Endodermal cell (in vitro differentiated cells): ENCODE results near the gene AKR1B1. TPM values are rescaled to one million over a fixed set of nuclear protein-coding genes. Genes with fewer than 3 reads are reported as not detected.

Experiments used
- DNase-seq: peaks from one replicate; pipeline ENCODE4 v3.0.0-alpha.2; 2017
- H3K27ac ChIP-seq: 2 replicates; pipeline ENCODE4 v1.5.1; 2013; ENCODE audit warnings: mild to moderate bottlenecking, low read depth, low read length, moderate library complexity
- H3K27me3 ChIP-seq: 2 replicates; pipeline ENCODE4 v1.6.1; 2013; ENCODE audit warnings: mild to moderate bottlenecking, low read length, moderate library complexity; ENCODE audit not compliant: insufficient read depth, control insufficient read depth, poor library complexity, severe bottlenecking
- H3K36me3 ChIP-seq: 2 replicates; pipeline ENCODE4 v1.7.0; 2013; ENCODE audit warnings: mild to moderate bottlenecking, low read length, moderate library complexity; ENCODE audit not compliant: control insufficient read depth, insufficient read depth
- H3K4me1 ChIP-seq: one replicate; pipeline ENCODE4 v1.7.0; 2013; ENCODE audit warnings: low read length; ENCODE audit not compliant: control insufficient read depth, insufficient read depth
- H3K4me3 ChIP-seq: 2 replicates; pipeline ENCODE4 v1.5.1; 2013; ENCODE audit warnings: mild to moderate bottlenecking, low read length, moderate library complexity
- H3K9ac ChIP-seq: 2 replicates; pipeline ENCODE4 v1.6.1; 2013; ENCODE audit warnings: mild to moderate bottlenecking, low read length, moderate library complexity; ENCODE audit not compliant: poor library complexity, severe bottlenecking; ENCODE audit errors: extremely low read depth
- H3K9me3 ChIP-seq: 2 replicates; pipeline ENCODE4 v1.6.1; 2013; ENCODE audit warnings: mild to moderate bottlenecking, low read length, moderate library complexity; ENCODE audit not compliant: control insufficient read depth
- H3K27ac Mint-ChIP-seq: 2 replicates; pipeline ENCODE4 v1.8.0; 2020; ENCODE audit warnings: mixed read lengths
- H3K27me3 Mint-ChIP-seq: 2 replicates; pipeline ENCODE4 v1.8.0; 2021; ENCODE audit warnings: mild to moderate bottlenecking, mixed read lengths; ENCODE audit not compliant: insufficient read depth
- H3K36me3 Mint-ChIP-seq: 2 replicates; pipeline ENCODE4 v1.8.0; 2020; ENCODE audit warnings: low read depth, mixed read lengths
- H3K4me1 Mint-ChIP-seq: 2 replicates; pipeline ENCODE4 v1.8.0; 2020; ENCODE audit warnings: mixed read lengths
- H3K4me3 Mint-ChIP-seq: 2 replicates; pipeline ENCODE4 v1.8.0; 2020; ENCODE audit warnings: mild to moderate bottlenecking, moderate library complexity, mixed read lengths
- H3K9me3 Mint-ChIP-seq: 2 replicates; pipeline ENCODE4 v1.8.0; 2020; ENCODE audit warnings: mild to moderate bottlenecking, mixed read lengths
- CTCF ChIP-seq: fragments of 200-600 bp; sonication (generic); conservative IDR thresholded peaks from 2 replicates; pipeline ENCODE4 v1.5.0; 2021; ENCODE audit warnings: antibody characterized with exemption, mild to moderate bottlenecking
- WGBS, 2 experiments: methylation state at CpG; one replicate each; pipeline versions ENCODE4 v1.1.5 to v1.1.7; 2013; ENCODE audit warnings: missing lambda C conversion rate in 2 of 2, mixed read lengths in 1 of 2; ENCODE audit not compliant: insufficient coverage in 1 of 2, insufficient read length in 1 of 2; 5-methylcytosine and 5-hydroxymethylcytosine counted together
- total RNA-seq, 2 donors: library from RNA; stranded (reverse); fragmentation: NEBNext Ultra II Directional in 1 of 2; extraction: Animal tissue kit (Norgen Biotek cat#: 25700) in 1 of 2; gene quantifications; 2 replicates in 1 of 2; 3 replicates in 1 of 2; pipeline ENCODE4 v1.2.1, GENCODE V29; 2021

AKR1B1 gene
- total RNA-seq, 2 donors from 2014 or later: 152 to 216 TPM

GRCh38 chr7:134473861-134474291, 15.0 kb upstream of the AKR1B1 start:
- Mint-ChIP-seq H3K4me1 (peaks cover 29% of the 10 kb centered on the region), H3K36me3 (peaks cover 2% of the 10 kb centered on the region), H3K27me3 (no peaks in the 10 kb centered on the region), H3K4me3 (no peak overlapping the region), H3K9me3 (peaks cover 5% of the 10 kb centered on the region), H3K27ac (no peak overlapping the region)
- peaks cover 20% of the 10 kb centered on the region for H3K9me3 ChIP-seq
- peaks cover 2% of the 10 kb centered on the region for H3K4me1 ChIP-seq
- no peak for TF ChIP-seq CTCF
- no peaks in the 10 kb centered on the region for H3K36me3 ChIP-seq
- H3K27me3 ChIP-seq: no peaks in the 10 kb centered on the region
- H3K4me3 ChIP-seq: no peak overlapping the region
- no peak overlapping the region for H3K27ac ChIP-seq
- no peak overlapping the region for H3K9ac ChIP-seq
- 87 to 91% methylated on average over 5 to 6 of the region's 6 CpGs for WGBS, 2 experiments
- no peak for DNase-seq

GRCh38 chr7:134472572-134473244, 13.8 kb upstream of the AKR1B1 start:
- Mint-ChIP-seq H3K27ac (no peak overlapping the region), H3K27me3 (no peaks in the 10 kb centered on the region), H3K4me3 (no peak overlapping the region), H3K9me3 (peaks cover 5% of the 10 kb centered on the region), H3K36me3 (peaks cover 2% of the 10 kb centered on the region), H3K4me1 (peaks cover 25% of the 10 kb centered on the region)
- Histone ChIP-seq H3K27me3 (no peaks in the 10 kb centered on the region), H3K9ac (no peak overlapping the region), H3K9me3 (peaks cover 20% of the 10 kb centered on the region), H3K36me3 (no peaks in the 10 kb centered on the region), H3K4me1 (peaks cover 2% of the 10 kb centered on the region), H3K27ac (no peak overlapping the region), H3K4me3 (peak overlapping the region; percentile 48)
- no peak for DNase-seq
- 87 to 100% methylated on average over 1 to 2 of the region's 2 CpGs for WGBS, 2 experiments
- TF ChIP-seq CTCF: no peak

GRCh38 chr7:134470864-134471263, 12.0 kb upstream of the AKR1B1 start:
- no peak overlapping the region for H3K4me3 Mint-ChIP-seq
- Histone ChIP-seq H3K27me3 (no peaks in the 10 kb centered on the region), H3K4me3 (peak overlapping the region; percentile 4), H3K36me3 (no peaks in the 10 kb centered on the region), H3K9me3 (peaks cover 20% of the 10 kb centered on the region), H3K9ac (no peak overlapping the region), H3K4me1 (peaks cover 2% of the 10 kb centered on the region), H3K27ac (no peak overlapping the region)
- DNase-seq: no peak
- H3K27me3 Mint-ChIP-seq: peaks cover 4% of the 10 kb centered on the region
- 94 to 100% methylated on average over 3 to 4 of the region's 4 CpGs for WGBS, 2 experiments
- peaks cover 5% of the 10 kb centered on the region for H3K9me3 Mint-ChIP-seq
- H3K27ac Mint-ChIP-seq: no peak overlapping the region
- peaks cover 25% of the 10 kb centered on the region for H3K4me1 Mint-ChIP-seq
- TF ChIP-seq CTCF: no peak
- peaks cover 2% of the 10 kb centered on the region for H3K36me3 Mint-ChIP-seq
